IMR-90 (cell line): Measurements from ENCODE around the gene ANKRD10. TPM values are rescaled to one million over a fixed set of nuclear protein-coding genes. Genes with fewer than 3 reads are reported as not detected.

Source experiments
- ATAC-seq: fragments of 200-7000 bp; cut with Tn5 transposase; 2 replicates; pipeline ENCODE4 v1.9.1; 2020; ENCODE audit warnings: low read depth, mild to moderate bottlenecking, moderate library complexity
- BruUV-seq: library from RNA; stranded (reverse); fragments of 400-500 nt; replicated peaks from 2 replicates; lab custom pipeline; 2021; lab: Mats Ljungman, UMichigan
- CTCF ChIA-PET: fragments of 300-600 bp; formaldehyde crosslinking; extraction: SDS; loops from one replicate; lab custom pipeline; 2021; ENCODE audit warnings: antibody characterized with exemption; lab: Yijun Ruan, JAX
- POLR2A ChIA-PET: fragments of 300-600 bp; sonication (Branson Sonifier 250); formaldehyde crosslinking; loops from one replicate; lab custom pipeline; 2022; ENCODE audit warnings: antibody characterized with exemption; ENCODE audit not compliant: unreplicated experiment; lab: Charles Lee
- DNase-seq: peaks from one replicate; pipeline ENCODE4 v3.0.0; 2013
- H2AFZ ChIP-seq: replicated peaks from 2 replicates; pipeline ENCODE3; 2013; ENCODE audit warnings: low read length, mild to moderate bottlenecking; ENCODE audit not compliant: poor library complexity
- H2AK5ac ChIP-seq: 2 replicates; pipeline ENCODE4 v1.6.1; 2013; ENCODE audit warnings: low read depth, low read length, inconsistent platforms
- H2AK9ac ChIP-seq: replicated peaks from 2 replicates; pipeline ENCODE3; 2013; ENCODE audit warnings: mild to moderate bottlenecking, low read depth, low read length, moderate library complexity; ENCODE audit not compliant: poor library complexity
- H2BK120ac ChIP-seq: 2 replicates; pipeline ENCODE4 v1.6.1; 2013; ENCODE audit warnings: low read depth, low read length, inconsistent platforms
- H2BK15ac ChIP-seq: 3 replicates; pipeline ENCODE4 v1.6.1; 2013; ENCODE audit warnings: low read depth, low read length, inconsistent platforms
- H2BK20ac ChIP-seq: 2 replicates; pipeline ENCODE4 v1.6.1; 2013; ENCODE audit warnings: low read depth, mild to moderate bottlenecking, inconsistent platforms, low read length, moderate library complexity
- H2BK5ac ChIP-seq: 2 replicates; pipeline ENCODE4 v1.6.1; 2013; ENCODE audit warnings: mild to moderate bottlenecking, low read depth, low read length, inconsistent platforms; ENCODE audit not compliant: poor library complexity, severe bottlenecking
- H3K14ac ChIP-seq: replicated peaks from 2 replicates; pipeline ENCODE4 v1.6.1; 2013; ENCODE audit warnings: low read depth, low read length, inconsistent platforms
- H3K18ac ChIP-seq: 2 replicates; pipeline ENCODE4 v1.6.1; 2013; ENCODE audit warnings: low read depth, low read length, control low read depth
- H3K23ac ChIP-seq: 2 replicates; pipeline ENCODE4 v1.6.1; 2013; ENCODE audit warnings: low read depth, low read length, inconsistent platforms
- H3K27ac ChIP-seq: 2 replicates; pipeline ENCODE4 v1.5.1; 2013; ENCODE audit warnings: mild to moderate bottlenecking, control low read depth, low read length; ENCODE audit not compliant: insufficient read depth
- H3K27me3 ChIP-seq: 2 replicates; pipeline ENCODE4 v1.6.1; 2013; ENCODE audit warnings: low read length; ENCODE audit not compliant: control insufficient read depth, insufficient read depth
- H3K36me3 ChIP-seq: 2 replicates; pipeline ENCODE4 v1.6.1; 2013; ENCODE audit warnings: low read length, mixed read lengths; ENCODE audit not compliant: control insufficient read depth, insufficient read depth
- H3K4ac ChIP-seq: 2 replicates; pipeline ENCODE4 v1.6.1; 2013; ENCODE audit warnings: low read depth, low read length, inconsistent platforms
- H3K4me1 ChIP-seq: 2 replicates; pipeline ENCODE4 v1.6.1; 2013; ENCODE audit warnings: low read length, mixed read lengths; ENCODE audit not compliant: control insufficient read depth, insufficient read depth
- H3K4me2 ChIP-seq: 2 replicates; pipeline ENCODE4 v1.6.1; 2013; ENCODE audit warnings: low read depth, mild to moderate bottlenecking, control low read depth, low read length, moderate library complexity
- H3K4me3 ChIP-seq: 2 replicates; pipeline ENCODE4 v1.5.1; 2013; ENCODE audit warnings: low read depth, mild to moderate bottlenecking, control low read depth, low read length, moderate library complexity; ENCODE audit not compliant: insufficient read depth
- H3K56ac ChIP-seq: 2 replicates; pipeline ENCODE4 v1.6.1; 2013; ENCODE audit warnings: low read length, inconsistent platforms; ENCODE audit not compliant: insufficient read depth; ENCODE audit errors: extremely low read depth
- H3K79me1 ChIP-seq, 2 experiments: 2 replicates each; pipeline ENCODE4 v1.6.1; 2013; ENCODE audit warnings: low read length in 2 of 2, inconsistent platforms in 1 of 2, low read depth in 1 of 2
- H3K9ac ChIP-seq: 2 replicates; pipeline ENCODE4 v1.6.1; 2013; ENCODE audit warnings: low read depth, low read length, control low read depth
- H3K9me1 ChIP-seq: 2 replicates; pipeline ENCODE4 v1.6.1; 2013; ENCODE audit warnings: low read length, inconsistent platforms; ENCODE audit not compliant: insufficient read depth
- H3K9me3 ChIP-seq: 2 replicates; pipeline ENCODE4 v1.6.1; 2013; ENCODE audit warnings: low read length; ENCODE audit not compliant: control insufficient read depth, insufficient read depth
- H4K20me1 ChIP-seq: 2 replicates; pipeline ENCODE4 v1.6.1; 2013; ENCODE audit warnings: low read length, inconsistent platforms; ENCODE audit not compliant: insufficient read depth
- H4K5ac ChIP-seq: 2 replicates; pipeline ENCODE4 v1.6.1; 2013; ENCODE audit warnings: mild to moderate bottlenecking, low read depth, low read length, control low read depth
- H4K8ac ChIP-seq, 2 experiments: 2 replicates each; pipeline ENCODE4 v1.6.1; 2013; ENCODE audit warnings: low read depth in 2 of 2, low read length in 2 of 2, control low read depth in 1 of 2, inconsistent platforms in 1 of 2
- H4K91ac ChIP-seq: 2 replicates; pipeline ENCODE4 v1.6.1; 2013; ENCODE audit warnings: low read depth, low read length, inconsistent platforms; ENCODE audit not compliant: insufficient read depth
- NFE2L2 ChIP-seq: fragments of 150-350 bp; IDR thresholded peaks from 2 replicates; pipeline ENCODE4 v1.6.1; 2016; ENCODE audit warnings: low read depth, mild to moderate bottlenecking, low read length
- WGBS, 2 experiments: methylation state at CpG; one replicate each; pipeline versions ENCODE4 v1.1.5 to v1.1.7; 2013; ENCODE audit warnings: missing lambda C conversion rate in 2 of 2; ENCODE audit not compliant: insufficient read length in 1 of 2; ENCODE audit errors: extremely low coverage in 2 of 2; 5-methylcytosine and 5-hydroxymethylcytosine counted together
- dilution Hi-C: fragments of 300-500 bp; cut with HindIII; formaldehyde crosslinking; loops from one replicate; pipeline ENCODE4 v1.14.3; 2018; ENCODE audit warnings: low sequenced_read_pairs; ENCODE audit not compliant: unreplicated experiment
- in situ Hi-C: fragments of 300-500 bp; cut with MboI; formaldehyde crosslinking; loops from 3 replicates; pipeline ENCODE4 v1.14.3; 2019; ENCODE audit warnings: low sequenced_read_pairs, inconsistent platforms, mixed read lengths
- intact Hi-C: fragments of 100-400 bp; cut with micrococcal nuclease; formaldehyde crosslinking; loops from 2 replicates; pipeline ENCODE4 v1.10.0; 2022
- polyA plus RNA-seq, 3 experiments: library from polyadenylated mRNA; depleted of rRNA; stranded (reverse); fragments of >200 nt; gene quantifications; 2 replicates each; pipeline ENCODE4 v1.2.3, GENCODE V29; 2012; ENCODE audit warnings: low replicate concordance in 1 of 3
- total RNA-seq: library from RNA; depleted of rRNA; stranded (reverse); fragments of >200 nt; gene quantifications from 2 replicates; pipeline ENCODE4 v1.2.3, GENCODE V29; 2012
- TF ChIP-seq, protein P1 (sequence below): fragments of 150-350 bp; IDR thresholded peaks from 2 replicates; pipeline ENCODE4 v1.6.1; 2016; ENCODE audit warnings: low read depth, mild to moderate bottlenecking, low read length, moderate library complexity, borderline replicate concordance

ANKRD10 gene
- total and polyA plus RNA-seq, 2 of the 4 experiments (the other 2 are of a cell fraction) = 18.3 to 31.1 TPM

DNA sequence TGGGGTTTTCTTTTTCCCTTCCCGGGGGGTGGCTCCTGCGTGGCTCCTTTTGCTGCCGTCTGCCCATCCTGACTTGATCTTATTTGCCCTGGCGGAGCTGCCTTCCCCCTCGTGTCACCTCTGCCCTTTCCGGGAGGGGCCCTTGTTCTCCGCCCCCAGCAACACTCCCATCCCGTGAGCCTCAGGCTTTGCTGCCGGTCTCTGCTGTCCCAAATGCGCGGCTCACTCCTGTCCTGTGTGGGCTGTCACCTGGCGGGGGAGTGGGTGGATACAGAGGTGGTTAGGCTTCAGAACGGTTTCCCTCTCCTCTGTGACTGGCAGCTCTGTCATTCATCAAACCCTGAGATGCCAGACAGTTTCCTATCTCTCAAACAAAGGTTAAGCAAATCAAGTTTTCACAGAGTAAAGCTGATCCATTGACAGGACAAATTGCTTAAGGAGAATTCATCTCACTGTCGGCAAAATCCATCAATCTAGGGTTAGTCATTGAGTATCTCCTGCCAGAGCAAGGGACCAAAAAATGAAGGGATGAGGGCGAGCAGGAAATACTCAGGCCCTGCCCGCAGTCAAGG lies 84.0 kb downstream of the ANKRD10 start:
- 50% methylated on average over 1 of the region's 16 CpGs; no CpG with 5 or more reads in 1 of the 2 experiments for WGBS, 2 experiments
- no peak overlapping the region for H3K27ac ChIP-seq
- H4K5ac ChIP-seq = no peak overlapping the region
- no peak overlapping the region for H3K18ac ChIP-seq
- dilution Hi-C loops = no loop called here
- intact Hi-C loops = no loop called here
- no peak overlapping the region for H3K9ac ChIP-seq
- H2AFZ ChIP-seq = no peak overlapping the region
- no TSS peak for BruUV-seq
- H2BK5ac ChIP-seq = no peak overlapping the region
- no peak overlapping the region for H4K91ac ChIP-seq
- H3K4ac ChIP-seq = no peak overlapping the region
- H3K4me1 ChIP-seq = no peaks in the 10 kb centered on the region
- no peak overlapping the region for H2BK15ac ChIP-seq
- H3K27me3 ChIP-seq = peaks cover 41% of the 10 kb centered on the region
- CTCF ChIA-PET = no interaction called here
- H4K8ac ChIP-seq = no peak overlapping the region
- no peak overlapping the region for H2AK5ac ChIP-seq
- in situ Hi-C loops = no loop called here
- H4K20me1 ChIP-seq = no peaks in the 10 kb centered on the region
- H2AK9ac ChIP-seq = no peak overlapping the region
- H3K36me3 ChIP-seq = no peaks in the 10 kb centered on the region
- no peak overlapping the region for H3K4me3 ChIP-seq
- H3K56ac ChIP-seq = no peak overlapping the region
- POLR2A ChIA-PET = no interaction called here
- no peaks in the 10 kb centered on the region for H3K79me1 ChIP-seq
- no peak overlapping the region for H2BK120ac ChIP-seq
- H3K14ac ChIP-seq = no peak overlapping the region
- H3K23ac ChIP-seq = no peak overlapping the region
- H3K9me3 ChIP-seq = no peaks in the 10 kb centered on the region
- ATAC-seq = no peak
- H3K4me2 ChIP-seq = no peak overlapping the region
- no peak for DNase-seq
- no peaks in the 10 kb centered on the region for H3K9me1 ChIP-seq
- TF ChIP-seq, protein P1, sequence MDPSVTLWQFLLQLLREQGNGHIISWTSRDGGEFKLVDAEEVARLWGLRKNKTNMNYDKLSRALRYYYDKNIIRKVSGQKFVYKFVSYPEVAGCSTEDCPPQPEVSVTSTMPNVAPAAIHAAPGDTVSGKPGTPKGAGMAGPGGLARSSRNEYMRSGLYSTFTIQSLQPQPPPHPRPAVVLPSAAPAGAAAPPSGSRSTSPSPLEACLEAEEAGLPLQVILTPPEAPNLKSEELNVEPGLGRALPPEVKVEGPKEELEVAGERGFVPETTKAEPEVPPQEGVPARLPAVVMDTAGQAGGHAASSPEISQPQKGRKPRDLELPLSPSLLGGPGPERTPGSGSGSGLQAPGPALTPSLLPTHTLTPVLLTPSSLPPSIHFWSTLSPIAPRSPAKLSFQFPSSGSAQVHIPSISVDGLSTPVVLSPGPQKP = no peak
- no peak for TF ChIP-seq NFE2L2
- no peak overlapping the region for H2BK20ac ChIP-seq
